Measurements from ENCODE around the gene ASCL3.
"Not testable (repeated sequence)": the region's sequence is repeated elsewhere in the genome, so short reads cannot be mapped to it uniquely, and the experiment has no call there.

ASCL3 gene, protein sequence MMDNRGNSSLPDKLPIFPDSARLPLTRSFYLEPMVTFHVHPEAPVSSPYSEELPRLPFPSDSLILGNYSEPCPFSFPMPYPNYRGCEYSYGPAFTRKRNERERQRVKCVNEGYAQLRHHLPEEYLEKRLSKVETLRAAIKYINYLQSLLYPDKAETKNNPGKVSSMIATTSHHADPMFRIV

DNA sequence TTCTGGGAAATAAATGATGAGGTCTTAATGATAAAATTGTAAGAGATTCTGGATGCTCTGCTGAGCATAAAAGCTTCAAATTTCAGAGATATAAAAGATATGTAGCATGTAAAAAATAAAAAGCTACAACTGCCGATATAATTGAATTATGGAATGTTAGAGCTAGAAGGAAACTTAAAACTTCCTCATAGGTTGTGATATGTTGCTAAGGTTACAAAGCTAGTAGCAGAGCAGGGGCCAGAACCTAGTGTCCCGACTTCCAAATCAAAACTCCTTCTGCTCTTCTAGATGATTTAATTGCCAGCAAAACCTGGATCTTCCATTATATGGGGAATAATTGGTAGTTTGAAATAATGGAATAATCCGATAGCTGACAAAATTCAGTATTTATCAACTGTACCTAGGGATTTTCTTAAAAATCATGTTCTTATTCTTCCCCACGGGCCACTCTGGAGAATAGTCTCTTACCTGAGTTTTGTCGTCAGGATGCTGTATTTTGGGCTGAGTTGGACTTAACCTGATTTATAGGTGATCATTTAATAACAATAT is at the start of gene ASCL3:
TSS of gene ASCL3 (minus strand) at position 499 of the 549 bp plus-strand sequence. CDS start 4,855 bp downstream, outside the sequence.
- FAIRE-seq, result no peak

DNA sequence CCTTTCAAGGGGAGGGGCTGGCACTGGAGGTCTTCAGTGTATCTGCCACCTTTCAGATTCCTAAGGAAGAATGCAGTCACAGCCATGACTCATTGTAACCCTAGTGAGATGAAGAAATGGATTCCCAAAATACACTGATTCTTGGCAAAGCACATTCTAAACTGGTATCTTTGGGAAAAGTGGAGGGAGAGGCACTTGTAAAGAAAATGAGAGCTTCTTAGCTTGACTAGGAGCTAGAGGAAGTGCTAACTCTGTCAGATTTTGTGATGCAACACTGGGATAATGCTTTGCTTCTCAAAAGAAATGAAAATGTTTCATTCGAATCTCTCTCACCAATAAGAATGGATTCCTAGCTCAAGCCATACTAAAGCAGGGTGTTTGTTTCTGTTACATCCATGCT is 46.6 kb upstream of the ASCL3 start:
- FAIRE-seq, result no peak

DNA sequence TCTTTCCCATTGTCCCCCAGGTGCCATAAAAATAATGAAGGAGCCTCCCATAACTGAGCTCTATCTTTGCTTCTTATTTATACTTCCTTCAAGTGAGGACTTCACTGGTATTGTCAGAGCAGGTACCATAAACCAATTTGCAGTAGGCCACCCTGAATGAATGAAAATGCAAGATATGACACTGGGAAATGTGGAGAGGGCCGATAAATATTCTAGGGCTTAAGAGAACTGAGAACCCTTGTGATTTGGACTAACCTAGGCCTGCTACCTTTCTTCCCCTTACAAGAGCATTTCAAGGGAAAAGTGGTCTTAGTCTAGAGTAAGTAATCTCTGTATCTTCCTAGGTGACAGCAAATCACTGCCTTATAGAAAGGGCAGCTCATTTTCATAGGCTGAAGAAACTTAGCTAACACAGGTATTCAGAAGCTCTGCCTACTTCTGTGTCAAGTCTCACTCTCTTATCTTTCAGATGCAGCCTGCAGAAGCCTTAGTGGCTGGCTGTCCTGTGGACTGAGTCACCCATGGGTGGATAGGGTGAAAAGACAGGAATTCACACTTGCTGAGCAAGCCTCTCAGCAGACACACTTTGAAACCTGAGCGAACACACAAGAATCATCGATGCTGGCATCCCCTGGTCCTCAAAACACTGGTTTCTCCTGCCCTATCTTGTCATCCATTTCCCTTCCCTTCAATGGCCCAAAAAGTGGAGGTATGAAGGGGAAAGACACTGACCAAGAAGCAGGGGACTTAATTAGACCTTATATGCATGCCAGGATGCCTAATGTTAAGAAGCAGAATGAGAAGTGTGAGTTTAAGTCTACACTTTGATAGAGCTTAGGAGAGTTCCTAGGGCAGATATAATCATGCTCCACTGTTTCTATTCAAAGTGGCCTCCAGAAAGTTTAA is 45.8 kb upstream of the ASCL3 start:
- FAIRE-seq, result no peak

DNA sequence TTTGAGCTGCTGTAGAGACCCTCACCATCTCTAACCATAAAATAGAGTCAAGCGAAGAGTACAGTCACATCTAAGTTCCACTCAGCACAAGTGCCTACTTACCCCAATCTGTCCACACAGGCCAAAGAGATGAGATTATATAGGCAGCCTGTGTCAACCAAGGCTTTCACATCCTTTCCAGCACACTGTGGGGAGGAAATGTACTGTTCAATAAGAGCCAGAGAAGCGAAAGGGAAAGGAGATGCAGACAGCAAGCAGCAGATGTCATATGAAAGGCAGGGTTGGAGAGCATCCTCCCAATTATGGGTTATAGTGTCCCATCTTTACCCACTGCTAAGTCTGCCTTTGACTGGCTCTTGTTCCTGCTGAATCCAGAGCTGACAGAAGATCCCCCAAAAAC is 44.6 kb upstream of the ASCL3 start:
- FAIRE-seq, result no peak

DNA sequence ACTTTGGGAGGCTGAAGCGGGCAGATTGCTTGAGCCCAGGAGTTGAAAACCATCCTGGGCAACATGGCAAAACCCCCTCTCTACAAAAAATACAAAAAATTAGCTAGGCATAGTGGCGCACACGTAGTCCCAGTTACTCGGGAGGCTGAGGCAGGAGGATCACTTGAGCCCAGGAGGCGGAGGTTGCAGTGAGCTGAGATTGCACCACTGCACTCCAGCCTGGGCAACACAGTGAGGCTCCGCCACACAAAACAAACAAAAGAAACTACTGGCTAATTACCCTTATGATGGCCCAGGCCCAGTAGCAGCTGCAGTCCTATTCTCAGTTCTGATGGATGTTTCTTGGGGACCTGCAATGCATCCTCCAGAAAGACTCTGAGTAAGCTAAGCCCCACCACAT is 44.0 kb upstream of the ASCL3 start:
- not testable (repeated sequence) for FAIRE-seq

DNA sequence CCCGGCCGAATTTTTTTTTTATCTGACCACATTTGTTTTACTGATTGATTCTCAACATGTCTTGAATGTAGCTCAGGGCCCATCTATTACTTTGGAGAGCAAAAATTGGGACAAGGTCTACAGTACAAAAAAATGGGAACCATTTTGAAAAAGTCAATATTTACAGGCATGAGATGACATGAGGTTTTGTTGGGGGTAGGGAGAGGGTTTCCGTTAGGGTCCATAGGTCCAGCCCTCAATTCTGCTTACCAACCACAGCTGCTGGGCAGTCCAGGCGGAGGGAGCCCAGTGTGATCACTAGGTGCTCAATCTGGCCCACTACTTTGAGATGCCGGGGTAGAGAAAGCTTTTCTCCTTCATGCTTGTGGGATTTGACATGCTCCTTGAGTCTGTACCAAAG is 42.6 kb upstream of the ASCL3 start:
- FAIRE-seq, result no peak

DNA sequence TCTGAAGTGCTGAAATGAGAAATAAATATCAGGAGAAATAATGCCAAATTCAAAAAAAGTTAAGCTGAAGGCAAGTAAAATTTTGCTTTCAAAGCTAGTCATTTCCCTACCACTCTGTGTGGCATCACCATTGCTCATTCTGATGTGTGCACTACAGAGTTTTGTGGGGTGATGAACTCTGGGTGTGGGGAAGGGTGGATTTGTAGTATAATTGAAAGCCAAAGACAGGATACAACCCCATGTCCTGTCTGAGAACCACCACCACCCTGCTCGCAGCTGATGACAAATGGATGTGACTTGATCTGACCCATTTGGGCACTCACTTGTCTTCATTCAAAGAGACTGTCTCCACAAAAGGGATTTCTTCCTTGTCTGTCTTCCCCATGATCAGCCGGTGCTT is 40.7 kb upstream of the ASCL3 start:
- no peak for FAIRE-seq

DNA sequence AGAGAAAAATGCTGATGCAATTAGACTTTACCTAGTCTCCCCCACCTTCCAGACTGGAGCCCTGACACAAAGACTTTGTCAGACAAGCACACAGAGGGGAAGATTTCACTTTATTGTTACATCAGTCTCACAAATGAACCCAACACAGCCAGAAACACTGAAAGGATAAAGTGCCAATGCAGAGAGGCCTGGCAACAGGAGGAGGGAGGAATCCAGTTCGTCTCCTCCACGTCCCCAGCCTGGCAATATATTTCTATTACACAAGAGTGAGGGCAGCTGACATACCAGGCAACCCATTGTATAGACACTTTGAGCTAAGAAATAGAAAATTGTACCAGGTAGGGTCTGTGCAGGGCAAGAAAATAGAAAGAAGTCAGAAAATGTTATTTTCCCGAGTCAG is 37.7 kb upstream of the ASCL3 start:
- FAIRE-seq, result no peak

DNA sequence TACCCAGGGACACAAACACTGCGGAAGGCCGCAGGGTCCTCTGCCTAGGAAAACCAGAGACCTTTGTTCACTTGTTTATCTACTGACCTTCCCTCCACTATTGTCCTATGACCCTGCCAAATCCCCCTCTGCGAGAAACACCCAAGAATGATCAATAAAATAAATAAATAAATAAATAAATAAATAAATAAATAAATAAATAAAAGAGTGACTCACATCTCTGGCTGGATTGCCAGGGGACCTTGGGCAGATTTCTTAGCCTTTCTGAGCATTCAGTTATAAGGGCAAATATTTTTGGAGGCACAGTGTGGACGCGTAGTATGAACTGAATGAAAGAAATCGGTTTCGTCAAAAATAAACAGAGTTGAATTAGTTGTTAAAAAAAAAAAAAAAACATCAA is 36.5 kb upstream of the ASCL3 start:
- FAIRE-seq, result not testable (repeated sequence)

DNA sequence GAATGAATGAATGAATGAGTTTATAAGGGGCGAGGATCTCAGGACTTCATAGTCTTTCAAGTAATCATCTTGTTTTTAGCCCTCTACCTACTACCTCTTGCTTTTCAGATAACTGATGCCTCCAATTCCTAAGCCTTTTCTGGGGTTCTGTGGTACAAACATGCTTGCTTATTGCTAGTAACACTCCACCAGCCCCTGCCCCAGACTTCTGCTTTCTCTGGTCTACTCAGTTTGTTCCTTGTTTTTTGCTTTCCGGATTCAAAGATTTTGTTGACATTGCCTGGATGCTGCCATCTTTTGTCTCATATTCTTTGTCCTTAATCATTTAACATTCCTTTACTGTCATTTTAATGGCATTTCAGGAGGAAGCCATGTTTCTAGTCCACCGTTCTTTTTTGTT is 30.3 kb upstream of the ASCL3 start:
- FAIRE-seq, result no peak

DNA sequence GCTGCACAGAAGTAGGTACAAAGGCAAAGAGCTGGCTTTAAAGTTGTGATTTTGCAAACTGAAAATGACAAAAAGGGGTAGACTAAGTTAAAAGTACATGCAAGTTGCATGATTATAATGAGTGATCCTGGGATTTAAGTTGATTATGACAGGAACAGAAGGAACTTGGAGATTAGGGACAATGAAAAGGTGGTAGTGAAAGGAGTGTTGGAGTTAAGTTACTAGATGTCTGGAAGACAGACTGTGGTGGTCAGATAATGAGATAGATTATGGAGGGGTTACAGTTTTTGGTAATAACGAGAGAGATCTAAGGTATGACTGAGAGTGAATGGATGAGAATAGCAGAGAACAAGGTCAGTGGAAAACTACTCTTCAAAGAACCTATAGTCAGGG is 29.1 kb upstream of the ASCL3 start:
- no peak for FAIRE-seq

DNA sequence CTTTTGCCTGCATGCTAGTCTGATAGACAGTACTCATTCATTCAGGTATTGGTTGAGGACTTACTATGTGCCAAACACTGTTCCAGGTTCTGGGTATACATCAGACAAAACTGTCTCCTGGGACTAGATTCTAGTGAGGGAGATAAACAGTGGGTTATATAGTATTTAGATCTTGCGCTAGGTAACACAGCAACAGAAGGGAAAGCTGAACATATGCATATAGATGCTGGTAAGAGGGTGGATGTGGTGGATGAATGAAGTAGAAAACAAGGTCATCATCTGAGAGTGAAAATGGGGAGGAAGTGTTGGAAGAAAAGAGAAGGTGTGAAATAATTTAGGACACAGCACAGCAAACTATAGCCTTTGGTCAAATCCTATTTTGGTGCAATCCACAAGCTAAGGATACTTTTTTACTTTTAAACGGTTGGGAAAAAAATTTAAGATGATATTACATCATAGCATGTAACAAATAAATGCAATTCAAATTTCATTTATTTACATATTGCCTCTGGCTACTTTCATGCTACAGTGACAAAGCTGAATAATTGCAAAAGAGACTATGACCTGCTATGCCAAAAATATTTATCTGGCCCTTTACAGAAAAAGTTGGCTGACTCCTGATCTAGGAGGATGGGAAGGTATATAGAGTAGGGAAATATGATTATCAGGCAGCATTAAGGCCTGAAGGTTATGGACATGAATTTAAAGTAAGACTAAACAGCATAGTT is 28.5 kb upstream of the ASCL3 start:
- no peak for FAIRE-seq

DNA sequence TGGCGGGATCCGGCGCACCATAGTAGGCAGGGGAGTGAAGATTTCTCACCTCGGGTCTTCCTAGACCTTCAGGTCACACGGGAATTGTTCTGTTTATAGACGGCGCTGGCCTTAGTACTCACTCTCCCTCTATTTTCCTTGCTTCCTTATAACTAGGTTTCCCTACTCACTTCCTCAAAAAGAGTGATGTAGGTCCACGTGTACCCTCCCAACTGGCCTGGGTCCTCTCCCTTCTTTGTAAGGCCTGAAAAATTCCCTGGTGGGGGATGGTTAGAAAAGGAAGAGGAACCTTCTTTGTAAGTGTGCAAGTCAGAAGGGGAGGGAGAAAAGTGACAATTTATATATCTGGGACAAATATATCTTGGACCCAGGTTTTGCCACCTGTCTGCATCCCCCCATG is 24.4 kb upstream of the ASCL3 start:
- FAIRE-seq, result no peak

DNA sequence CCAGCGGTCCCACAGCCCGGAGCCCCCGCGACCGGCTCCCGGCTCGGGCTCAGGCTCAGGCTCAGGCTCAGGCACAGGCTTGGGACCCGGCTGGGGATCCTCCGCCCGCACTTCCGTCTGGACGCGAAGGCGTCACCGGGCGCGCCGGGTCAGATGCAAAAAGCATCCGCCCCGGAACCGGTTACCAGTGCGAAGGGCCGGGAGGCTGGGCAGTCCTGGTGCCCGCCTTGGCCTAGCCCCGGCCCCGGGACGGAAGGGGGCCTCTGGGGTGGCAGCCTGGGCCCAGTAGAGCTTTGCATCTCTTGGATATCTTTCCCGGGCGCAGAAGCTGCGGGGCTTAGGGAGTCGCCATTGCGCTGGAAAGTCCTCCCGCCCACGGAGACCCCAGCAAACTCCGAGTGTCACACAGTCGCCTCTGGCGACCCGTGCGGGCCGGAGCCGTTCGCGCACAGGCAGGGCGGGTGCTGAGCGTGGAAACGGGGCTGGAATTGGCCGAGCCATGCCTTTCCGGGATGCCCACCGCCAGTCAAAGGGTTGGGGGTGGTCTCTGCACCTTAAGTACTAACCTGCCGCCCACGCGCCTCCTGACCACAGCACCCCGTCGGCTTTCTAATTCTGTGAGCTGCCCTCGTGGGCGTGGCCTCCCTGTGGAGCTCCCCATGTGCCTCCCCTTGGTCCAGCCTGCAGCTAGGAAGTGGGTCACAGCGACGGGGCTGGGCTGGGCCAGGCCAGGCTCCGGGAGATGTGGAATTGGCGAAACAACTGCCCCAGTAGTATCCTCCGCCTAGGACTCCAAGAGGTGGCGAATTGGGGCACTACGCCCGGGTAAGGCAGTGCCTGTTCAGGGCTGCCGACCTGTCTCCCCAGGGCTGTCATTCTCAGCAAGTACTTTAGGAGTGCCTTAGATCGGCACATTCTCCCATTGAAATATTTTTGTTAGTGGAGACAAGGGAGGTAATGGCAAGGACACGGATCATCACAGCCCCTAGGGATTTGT is 21.8 kb upstream of the ASCL3 start, which contains the start of gene TMEM9B:
TSS of gene TMEM9B (minus strand) at position 119 of the 997 bp plus-strand sequence. CDS start 129 bp downstream, outside the sequence.
- no peak for FAIRE-seq

DNA sequence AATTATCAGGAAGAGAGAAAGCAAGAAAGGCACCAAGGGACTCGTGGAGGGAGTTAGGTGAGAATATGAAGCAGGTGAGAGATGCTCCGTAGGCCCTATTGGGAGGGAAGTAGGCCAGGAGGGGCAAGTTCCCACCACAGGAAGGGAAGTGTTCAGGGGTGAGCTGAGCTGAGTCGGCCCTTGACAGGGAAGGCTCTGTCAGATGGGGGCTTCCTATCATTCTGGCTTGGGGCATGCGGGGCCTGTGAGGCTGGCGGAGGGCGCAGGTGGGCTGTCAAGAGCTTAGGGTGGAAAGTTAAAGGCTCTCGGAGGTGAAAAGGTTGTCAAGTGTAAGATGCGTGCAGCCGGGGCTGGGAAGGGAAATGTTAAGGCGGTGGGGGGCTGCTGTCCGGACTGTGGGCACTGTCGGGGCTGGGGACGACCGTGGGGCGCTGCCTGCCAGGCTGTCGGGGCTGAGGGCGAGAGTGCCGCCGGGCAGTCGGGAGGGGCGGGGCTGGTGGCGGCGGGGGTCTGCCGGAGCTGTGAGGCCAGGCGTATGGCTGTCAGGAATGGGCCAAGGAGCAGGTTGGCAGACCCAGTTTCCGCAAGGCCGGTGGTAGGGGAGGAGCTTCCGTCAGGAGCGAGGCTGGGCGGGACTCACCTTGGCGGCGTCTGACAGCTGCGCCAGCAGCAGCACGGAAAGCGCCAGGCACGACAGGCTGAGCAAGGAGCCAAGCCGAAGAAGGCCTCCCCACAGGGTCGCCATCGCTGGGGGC is 20.9 kb upstream of the ASCL3 start:
- no peak for FAIRE-seq

DNA sequence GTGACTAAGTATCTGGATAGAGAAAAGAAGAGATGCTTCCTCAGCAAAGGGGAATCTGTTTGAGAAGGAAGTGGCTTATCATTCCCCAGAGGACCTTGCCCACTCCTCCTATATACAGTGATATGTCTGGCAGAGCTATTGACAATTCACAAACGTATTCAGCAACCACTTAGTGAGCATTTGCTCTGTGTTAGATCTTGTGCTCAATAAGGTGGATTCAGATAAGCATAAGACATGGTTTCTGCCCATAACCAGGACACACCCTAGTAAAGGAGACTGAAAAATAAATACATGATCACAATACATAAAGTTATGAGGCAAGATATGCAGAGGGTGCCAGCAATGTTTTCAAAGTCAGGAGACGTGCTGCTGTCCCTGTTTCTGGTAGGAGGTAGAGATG is 20.0 kb upstream of the ASCL3 start:
- no peak for FAIRE-seq

DNA sequence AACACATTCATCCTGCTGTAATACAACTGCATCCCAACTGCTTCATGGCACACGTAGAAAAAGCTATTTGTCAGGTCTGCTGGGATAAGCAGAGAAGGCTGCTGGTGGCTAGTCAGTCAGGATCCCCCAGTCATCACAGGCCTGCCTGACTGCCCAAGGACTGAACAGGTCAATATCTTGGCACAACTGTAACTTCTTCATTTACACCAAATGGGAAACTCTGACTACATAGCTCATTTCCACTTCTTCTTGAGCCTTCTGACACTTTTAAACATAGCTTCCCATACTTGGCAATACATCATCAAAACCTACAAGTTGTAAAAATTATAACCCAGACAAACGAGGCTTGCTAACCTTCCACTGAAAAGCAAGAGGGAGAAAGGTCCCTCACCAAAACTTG is 18.6 kb upstream of the ASCL3 start:
- no peak for FAIRE-seq

DNA sequence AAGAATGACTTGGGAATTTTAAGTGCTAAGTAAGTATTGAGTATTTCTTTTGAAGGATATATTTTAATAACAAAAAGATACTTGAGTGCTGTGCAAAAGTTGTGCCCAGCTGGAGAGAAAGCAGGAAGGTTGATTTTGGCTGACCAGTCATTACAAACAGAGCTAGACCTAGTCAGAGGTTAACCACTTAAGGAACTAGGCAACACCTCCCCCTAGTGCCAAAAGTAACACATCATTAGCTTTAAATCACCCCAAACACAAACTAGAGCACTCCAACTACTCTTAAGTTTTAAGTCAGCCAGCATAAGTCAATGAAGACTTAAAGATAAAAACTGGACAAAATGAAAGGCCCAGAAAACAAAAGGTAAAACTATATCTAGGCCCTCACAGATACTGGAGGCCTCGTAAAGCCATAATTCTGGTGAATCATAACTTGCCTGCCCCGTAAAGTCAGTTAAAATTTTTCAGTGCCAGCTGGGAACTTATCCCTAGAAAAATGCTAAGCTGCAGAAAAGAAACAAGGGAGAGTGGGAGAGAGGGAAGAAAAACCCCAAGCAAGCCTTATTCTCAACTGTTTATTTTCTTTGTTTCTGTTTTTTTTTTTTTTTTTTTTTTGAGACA is 16.8 kb upstream of the ASCL3 start:
- FAIRE-seq, result peak; percentile 53

DNA sequence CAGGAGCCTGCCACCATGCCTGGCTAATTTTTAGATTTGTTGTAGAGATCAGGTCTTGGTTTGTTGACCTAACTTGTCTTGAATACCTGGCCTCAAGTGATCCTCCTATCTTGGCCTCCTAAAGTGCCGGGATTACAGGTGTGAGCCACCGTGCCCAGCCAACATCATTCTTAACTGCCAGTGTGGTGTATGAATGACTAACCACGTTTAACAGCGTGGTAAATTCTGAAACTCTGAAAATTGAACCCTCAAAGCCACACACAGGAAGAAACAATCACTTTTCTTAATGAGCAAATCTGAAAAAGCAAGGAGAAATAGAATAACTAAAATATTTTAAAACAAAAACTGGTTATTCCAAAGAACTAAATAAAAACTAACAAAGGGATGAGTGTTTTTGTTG is 14.0 kb upstream of the ASCL3 start:
- FAIRE-seq, result no peak

DNA sequence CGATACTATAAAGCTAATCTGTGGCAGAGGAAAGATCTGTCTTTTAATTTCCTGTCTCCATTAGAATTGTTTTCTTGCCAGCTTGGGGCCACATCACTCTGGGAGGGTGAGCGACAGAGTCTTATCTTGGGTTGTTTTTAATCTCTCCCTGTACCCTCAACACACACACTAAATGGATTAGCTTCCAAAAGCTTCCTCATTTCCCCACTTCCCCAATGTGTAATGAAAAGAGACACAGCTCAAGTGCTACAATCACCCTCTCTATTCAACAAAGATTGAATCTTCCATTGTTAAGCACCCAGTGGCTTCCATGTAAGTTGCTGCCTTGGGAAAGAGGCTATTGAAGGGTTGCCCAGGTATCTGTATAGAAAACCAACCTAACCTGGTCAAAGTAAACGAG is 6.1 kb upstream of the ASCL3 start:
- no peak for FAIRE-seq
